Activated T-cell treated with anti-CD3 and anti-CD28 coated beads for 24 hours (primary cell): Measurements from ENCODE around the gene PRDM7.

ENCODE experiments used
- DNase-seq: peaks from one replicate; pipeline ENCODE4 v3.0.0-alpha.2; 2020; ENCODE audit warnings: low read depth

Gene PRDM7

GRCh38 chr16:90035902-90036301 is 41.2 kb downstream of the PRDM7 start:
- no peak for DNase-seq

DNA sequence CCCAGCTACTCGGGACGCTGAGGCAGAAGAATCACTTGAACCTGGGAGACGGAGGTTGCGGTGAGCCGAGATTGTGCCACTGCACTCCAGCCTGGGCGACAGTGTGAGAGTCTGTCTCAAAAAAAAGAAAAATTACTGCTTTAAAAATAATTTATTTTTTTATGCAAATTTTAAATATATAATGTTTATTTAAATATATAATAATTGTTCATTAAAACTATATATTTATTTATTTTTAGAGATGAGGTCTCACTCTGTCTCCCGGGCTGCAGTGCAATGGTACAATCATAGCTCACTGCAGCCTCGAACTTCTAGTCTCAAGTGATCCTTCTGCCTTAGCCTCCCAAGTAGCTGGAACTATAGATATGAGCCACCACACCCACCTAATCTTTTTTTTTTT is 42.6 kb downstream of the PRDM7 start:
- no peak for DNase-seq

GRCh38 chr16:90033387-90033786 is 43.7 kb downstream of the PRDM7 start:
- DNase-seq, result no peak

- DNase-seq, result no peak
These were observed 44.3 kb downstream of the PRDM7 start for GRCh38 chr16:90032674-90033331.

DNA sequence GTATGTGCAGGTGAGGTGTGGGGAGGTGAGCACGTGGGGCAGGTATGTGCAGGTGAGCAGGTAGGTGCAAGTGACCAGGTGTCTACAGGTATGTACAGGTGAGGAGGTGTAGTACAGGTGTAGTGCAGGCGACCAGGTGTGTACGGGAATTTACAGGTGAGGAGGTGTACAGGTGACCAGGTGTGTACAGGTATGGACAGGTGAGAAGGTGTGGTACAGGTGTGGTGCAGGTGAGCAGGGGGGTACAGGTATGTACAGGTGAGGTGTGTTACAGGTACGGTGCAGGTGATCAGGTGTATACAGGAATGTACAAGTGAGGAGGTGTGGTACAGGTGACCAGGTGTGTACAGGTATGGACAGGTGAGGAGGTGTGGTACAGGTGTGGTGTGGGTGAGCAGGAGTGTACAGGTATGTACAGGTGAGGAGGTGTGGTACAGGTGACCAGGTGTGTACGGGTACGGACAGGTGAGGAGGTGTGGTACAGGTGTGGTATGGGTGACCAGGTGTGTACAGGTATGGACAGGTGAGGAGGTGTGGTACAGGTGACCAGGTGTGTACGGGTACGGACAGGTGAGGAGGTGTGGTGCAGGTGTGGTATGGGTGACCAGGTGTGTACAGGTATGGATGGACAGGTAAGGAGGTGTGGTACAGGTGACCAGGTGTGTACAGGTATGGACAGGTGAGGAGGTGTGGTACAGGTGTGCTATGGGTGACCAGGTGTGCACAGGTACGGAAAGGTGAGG is 45.0 kb downstream of the PRDM7 start:
- no peak for DNase-seq

DNA sequence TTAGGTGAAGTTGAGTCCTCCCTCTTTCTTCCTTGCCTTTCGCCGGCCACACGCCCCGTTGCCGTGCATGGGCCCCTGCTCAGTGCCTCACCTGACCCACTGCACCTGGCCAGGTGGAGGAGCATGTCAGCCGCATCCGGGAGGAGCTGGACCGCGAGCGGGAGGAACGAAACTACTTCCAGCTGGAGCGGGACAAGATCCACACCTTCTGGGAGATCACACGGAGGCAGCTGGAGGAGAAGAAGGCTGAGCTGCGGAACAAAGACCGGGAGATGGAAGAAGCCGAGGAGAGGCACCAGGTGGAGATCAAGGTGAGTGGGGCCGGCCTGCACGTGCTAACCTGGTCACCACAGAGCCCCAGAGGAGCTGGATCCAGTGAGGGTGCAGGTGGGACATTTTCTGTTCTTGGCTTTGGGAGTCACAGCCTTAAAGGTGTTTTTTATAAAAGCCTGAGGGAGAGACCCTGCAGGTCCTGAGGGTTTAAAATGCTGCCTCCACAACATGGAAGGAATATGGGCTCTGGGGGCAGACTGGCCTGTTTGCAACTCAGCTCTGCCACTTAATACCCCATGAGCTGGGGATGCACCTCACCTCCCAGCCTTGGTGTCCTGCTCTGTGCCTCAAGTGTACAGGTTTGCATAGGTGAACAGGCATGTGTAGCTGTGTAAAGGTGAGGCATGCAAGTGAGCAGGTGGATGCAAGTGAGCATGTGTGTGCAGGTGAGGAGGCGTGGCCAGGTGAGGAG is 45.8 kb downstream of the PRDM7 start:
- no peak for DNase-seq

DNA sequence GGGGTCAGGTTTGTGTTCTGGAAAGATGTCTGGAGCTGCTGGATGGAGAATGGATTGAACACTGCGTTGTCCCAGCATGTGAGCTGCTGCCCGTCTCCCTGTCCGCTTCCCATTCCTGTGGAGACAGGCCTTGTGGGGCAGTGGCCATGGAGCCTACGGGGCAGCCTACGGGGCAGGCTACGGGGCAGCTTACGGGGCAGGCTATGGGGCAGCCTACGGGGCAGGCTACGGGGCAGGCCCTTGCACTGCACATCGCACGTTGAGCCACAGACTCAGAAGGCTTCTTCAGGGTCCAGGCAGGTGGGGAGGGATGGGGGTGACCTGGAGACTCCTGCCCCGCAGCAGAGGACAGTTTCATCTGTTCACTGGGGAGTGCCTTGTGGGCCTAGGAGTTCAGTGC is 48.1 kb downstream of the PRDM7 start:
- no peak for DNase-seq

DNA sequence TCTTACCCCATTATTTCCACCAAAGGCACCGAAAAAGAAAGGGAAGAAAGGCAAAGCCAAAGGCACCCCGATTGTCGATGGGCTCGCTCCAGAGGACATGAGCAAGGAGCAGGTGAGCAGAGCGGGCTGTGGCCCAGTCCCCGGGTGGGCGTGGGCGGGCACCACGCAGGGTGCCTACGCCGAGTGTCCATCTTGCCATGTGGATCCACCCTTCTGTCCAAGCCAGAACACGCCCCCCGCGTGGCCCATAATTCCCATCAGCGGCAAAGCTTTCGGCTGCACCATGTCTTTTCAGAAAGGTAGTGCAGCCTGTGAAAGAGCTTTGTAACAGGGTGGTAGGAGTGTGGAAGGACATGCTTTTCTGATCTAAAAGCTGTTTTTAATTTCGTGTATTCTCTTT is 49.5 kb downstream of the PRDM7 start:
- no peak for DNase-seq

- DNase-seq, result no peak
These were observed 51.0 kb downstream of the PRDM7 start for GRCh38 chr16:90026135-90026534.

GRCh38 chr16:90023078-90023447 is 54.1 kb downstream of the PRDM7 start:
- no peak for DNase-seq

DNA sequence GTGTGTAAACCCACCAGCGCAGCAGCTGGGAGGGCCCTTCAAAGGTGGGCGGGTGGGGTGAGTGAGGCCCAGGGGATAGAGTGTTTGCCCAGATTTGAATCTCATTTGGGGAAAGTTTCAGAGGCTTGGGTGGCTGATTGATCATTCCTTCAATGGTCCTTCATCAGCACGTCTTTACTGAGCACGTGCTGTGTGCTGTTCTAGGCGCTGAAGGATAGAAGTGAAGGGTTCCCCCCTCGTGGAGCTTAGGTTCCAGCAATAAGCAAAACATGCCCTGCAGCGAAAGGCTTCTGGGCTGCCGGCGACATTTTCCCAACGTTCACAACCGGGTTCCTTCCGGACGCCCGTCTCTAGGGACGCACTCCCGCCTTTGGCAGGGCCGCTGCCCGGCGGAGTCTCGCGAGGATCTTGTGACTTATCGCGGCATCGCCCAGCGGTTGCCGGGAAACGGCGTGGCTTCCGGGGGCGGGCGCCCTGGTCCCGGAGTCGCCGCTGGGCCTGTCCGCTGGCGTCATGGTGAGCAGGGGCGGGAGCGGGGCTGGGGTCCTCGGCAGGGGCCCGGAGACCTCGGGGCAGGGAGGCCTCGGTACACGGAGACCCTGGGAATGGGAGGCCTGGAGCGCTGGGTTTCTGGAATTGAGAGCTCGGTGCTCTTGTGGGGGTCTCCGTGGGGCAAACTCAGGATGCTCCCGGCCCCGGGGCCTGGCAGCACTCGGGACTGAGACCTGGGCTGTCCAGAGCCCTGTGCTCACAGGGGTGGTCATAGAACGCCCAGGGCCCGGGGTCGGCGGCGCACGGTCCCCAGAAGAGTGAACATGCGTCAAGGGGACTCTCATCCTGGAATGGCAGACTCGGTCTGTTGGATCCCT is 54.7 kb downstream of the PRDM7 start:
- DNase-seq, result peak; percentile 72

GRCh38 chr16:90020838-90021382 is 56.2 kb downstream of the PRDM7 start:
- no peak for DNase-seq

- no peak for DNase-seq
These were observed 56.8 kb downstream of the PRDM7 start for GRCh38 chr16:90020260-90020837.

- no peak for DNase-seq
These were observed 57.4 kb downstream of the PRDM7 start for GRCh38 chr16:90019543-90020259.

GRCh38 chr16:90018652-90019542 is 58.2 kb downstream of the PRDM7 start, which contains the start of gene DBNDD1:
Gene DBNDD1, minus strand, starts transcription at chr16:90019456. Its CDS starts 115 bp downstream, at chr16:90019341.
- DNase-seq, result no peak

GRCh38 chr16:90018297-90018651 is 58.9 kb downstream of the PRDM7 start:
- DNase-seq, result no peak

DNA sequence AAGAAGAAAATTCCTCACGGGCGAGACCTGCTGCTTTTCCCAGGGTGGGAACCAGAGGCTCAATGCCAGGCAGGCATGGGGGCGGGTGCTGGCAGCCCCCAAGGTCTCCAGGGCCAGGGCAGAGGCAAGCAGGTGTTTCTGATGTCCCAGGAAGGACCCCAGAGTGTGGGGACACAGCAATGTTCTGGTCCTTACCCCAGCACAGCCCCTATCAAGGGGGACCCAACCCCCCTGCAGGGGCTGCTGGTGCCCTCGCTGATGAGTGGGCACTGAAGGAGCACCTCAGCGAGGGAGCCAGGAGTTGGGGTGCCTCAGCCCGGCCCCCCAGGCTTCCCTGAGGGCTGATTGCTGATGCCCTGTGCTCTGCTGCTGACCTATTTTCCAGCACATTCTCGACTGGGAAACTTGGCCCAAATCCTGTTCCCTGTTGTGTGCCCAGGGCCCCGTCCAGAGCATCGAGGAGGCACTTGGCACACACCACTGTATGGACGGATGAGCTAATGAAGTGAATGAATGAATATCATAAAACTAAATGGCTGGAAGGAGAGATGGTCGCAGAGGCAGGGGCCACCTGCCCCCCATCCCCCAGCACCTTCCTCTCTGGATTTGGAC is 60.7 kb downstream of the PRDM7 start:
- no peak for DNase-seq

- DNase-seq, result no peak
These were observed 61.4 kb downstream of the PRDM7 start for GRCh38 chr16:90015586-90016338.
